HepG2 (cell line): Measurements from ENCODE around the gene TMEM151A. TPM values are rescaled to one million over a fixed set of nuclear protein-coding genes. Genes with fewer than 3 reads are reported as not detected.

ENCODE experiments used
- ATAC-seq: fragments of 200-7000 bp; cut with Tn5 transposase; 3 replicates; pipeline ENCODE4 v1.9.1; 2020; ENCODE audit warnings: mild to moderate bottlenecking, moderate library complexity
- BruUV-seq: library from RNA; stranded (reverse); fragments of 400-500 nt; replicated peaks from 2 replicates; lab custom pipeline; 2021; lab: Mats Ljungman, UMichigan
- CTCF ChIA-PET: fragments of 300-600 bp; formaldehyde crosslinking; extraction: SDS; loops from one replicate; lab custom pipeline; 2021; ENCODE audit warnings: low total read pairs, inconsistent platforms, low intra/inter-chr PET ratio; lab: Yijun Ruan, JAX
- POLR2A ChIA-PET: fragments of 350-600 bp; sonication (Branson Sonifier 250); formaldehyde crosslinking; loops from one replicate; lab custom pipeline; 2020; ENCODE audit warnings: antibody characterized with exemption, inconsistent platforms; lab: Yijun Ruan, JAX
- DNase-seq: peaks from one replicate; pipeline ENCODE4 v3.0.0-alpha.2; 2015; ENCODE audit warnings: low spot score
- FAIRE-seq: peaks from 3 replicates; lab custom pipeline; 2011; peaks lifted over from hg19 to GRCh38; lab: Jason Lieb, UNC
- H2AFZ ChIP-seq: one replicate; pipeline ENCODE4 v1.6.1; 2011; ENCODE audit warnings: low read length, inconsistent platforms
- H3K27ac ChIP-seq: fragments of 300-600 bp; 3 replicates; pipeline ENCODE4 v1.8.0; 2011; ENCODE audit warnings: mixed run types, mild to moderate bottlenecking, mixed read lengths, low read length, inconsistent platforms; ENCODE audit not compliant: insufficient read depth; ENCODE audit errors: extremely low read length
- H3K27me3 ChIP-seq, 2 experiments: fragments of 200-600 bp in 1 of 2; 2 replicates in 1 of 2; 3 replicates in 1 of 2; pipeline versions ENCODE4 v1.6.0 to v1.8.0; 2011; ENCODE audit warnings: low read length in 2 of 2, mild to moderate bottlenecking in 2 of 2, moderate library complexity in 2 of 2, inconsistent platforms in 1 of 2; ENCODE audit not compliant: insufficient read depth in 2 of 2, control insufficient read depth in 1 of 2
- H3K36me3 ChIP-seq, 2 experiments: fragments of 200-600 bp in 1 of 2; replicated peaks in 1 of 2; 2 replicates in 1 of 2; 3 replicates in 1 of 2; pipeline versions ENCODE4 v1.5.1 to v1.8.0; 2011; ENCODE audit warnings: low read length in 2 of 2, inconsistent platforms in 1 of 2; ENCODE audit not compliant: insufficient read depth in 2 of 2, control insufficient read depth in 1 of 2
- H3K4me1 ChIP-seq: 2 replicates; pipeline ENCODE4 v1.5.1; 2012; ENCODE audit warnings: low read length, inconsistent platforms; ENCODE audit not compliant: insufficient read depth
- H3K4me2 ChIP-seq: 2 replicates; pipeline ENCODE4 v1.6.0; 2011; ENCODE audit warnings: low read depth, low read length, inconsistent platforms
- H3K4me3 ChIP-seq, 3 experiments: fragments of 200-600 bp in 1 of 3; sonication (generic), shearing (Covaris generic) in 1 of 3; replicated peaks in 1 of 3; 2 replicates each; pipeline ENCODE4 v1.5.1; 2011 to 2016; ENCODE audit warnings: low read length in 3 of 3, inconsistent platforms in 2 of 3, low read depth in 2 of 3, mild to moderate bottlenecking in 2 of 3, control low read depth in 1 of 3, mixed read lengths in 1 of 3; ENCODE audit not compliant: insufficient read depth in 1 of 3
- H3K79me2 ChIP-seq: one replicate; pipeline ENCODE4 v1.6.1; 2011; ENCODE audit warnings: low read length, inconsistent platforms; ENCODE audit not compliant: insufficient read depth
- H3K9ac ChIP-seq: 2 replicates; pipeline ENCODE4 v1.6.0; 2011; ENCODE audit warnings: mild to moderate bottlenecking, low read depth, low read length, inconsistent platforms; ENCODE audit not compliant: insufficient read depth
- H3K9me3 ChIP-seq: 2 replicates; pipeline ENCODE4 v1.5.1; 2012; ENCODE audit warnings: mild to moderate bottlenecking, low read length
- H4K20me1 ChIP-seq: 2 replicates; pipeline ENCODE4 v1.6.0; 2011; ENCODE audit warnings: inconsistent platforms, mild to moderate bottlenecking, low read length, moderate library complexity; ENCODE audit not compliant: insufficient read depth
- BHLHE40 ChIP-seq: IDR thresholded peaks from 2 replicates; pipeline ENCODE4 v1.6.1; 2011; ENCODE audit warnings: low read length, improper control_type of control experiment
- ZNF609 ChIP-seq: sonication (generic); formaldehyde crosslinking; IDR thresholded peaks from 2 replicates; pipeline ENCODE4 v1.4.0; 2020; ENCODE audit warnings: mild to moderate bottlenecking, missing genetic modification reagents, borderline replicate concordance
- WGBS: methylation state at CpG from one replicate; pipeline ENCODE4 v1.1.6; 2017; ENCODE audit warnings: low lambda C conversion rate; 5-methylcytosine and 5-hydroxymethylcytosine counted together
- in situ Hi-C: cut with HindIII; loops from 2 replicates; pipeline ENCODE4 v1.10.0; 2017; ENCODE audit warnings: low pct_unique_long_range_greater_than_20kb; ENCODE audit not compliant: extremely low pct_ligation_motif_present
- intact Hi-C: fragments of 100-400 bp; cut with micrococcal nuclease; formaldehyde crosslinking; loops from one replicate; pipeline ENCODE4 v1.10.0; 2022; ENCODE audit not compliant: unreplicated experiment
- polyA plus RNA-seq, 8 experiments: library from polyadenylated mRNA; depleted of rRNA in 3 of 8; stranded (reverse) in 7 of 8; unstranded in 1 of 8; fragments of >200 nt; fragmentation: Illumina TruSeq in 4 of 8; extraction: Trizol in 4 of 8; gene quantifications; 2 replicates each; pipeline versions ENCODE4 v1.2.1 to v1.2.3, GENCODE V29; 2011 to 2016; ENCODE audit warnings: low read depth in 4 of 8, missing spikeins in 1 of 8, mixed read lengths in 1 of 8; ENCODE audit not compliant: insufficient read depth in 1 of 8
- total RNA-seq, 5 experiments: library from RNA; depleted of rRNA; stranded (reverse); fragments of >200 nt; fragmentation: Illumina TruSeq; extraction: Trizol; gene quantifications; 2 replicates each; pipeline ENCODE4 v1.2.3, GENCODE V29; 2016; ENCODE audit warnings: low read depth in 1 of 5
- TF ChIP-seq, protein P1 (sequence below): IDR thresholded peaks from 2 replicates; pipeline ENCODE4 v1.6.1; 2012; ENCODE audit warnings: inconsistent platforms
- TF ChIP-seq, protein P2 (sequence below): fragments of 450-650 bp; IDR thresholded peaks from 2 replicates; pipeline ENCODE4 v1.6.1; 2016

Gene TMEM151A
- total and polyA plus RNA-seq, 2 of the 13 experiments (the other 11 are each of a cell fraction or from before 2014, with no cell fraction given) = 0.18 to 0.33 TPM

DNA sequence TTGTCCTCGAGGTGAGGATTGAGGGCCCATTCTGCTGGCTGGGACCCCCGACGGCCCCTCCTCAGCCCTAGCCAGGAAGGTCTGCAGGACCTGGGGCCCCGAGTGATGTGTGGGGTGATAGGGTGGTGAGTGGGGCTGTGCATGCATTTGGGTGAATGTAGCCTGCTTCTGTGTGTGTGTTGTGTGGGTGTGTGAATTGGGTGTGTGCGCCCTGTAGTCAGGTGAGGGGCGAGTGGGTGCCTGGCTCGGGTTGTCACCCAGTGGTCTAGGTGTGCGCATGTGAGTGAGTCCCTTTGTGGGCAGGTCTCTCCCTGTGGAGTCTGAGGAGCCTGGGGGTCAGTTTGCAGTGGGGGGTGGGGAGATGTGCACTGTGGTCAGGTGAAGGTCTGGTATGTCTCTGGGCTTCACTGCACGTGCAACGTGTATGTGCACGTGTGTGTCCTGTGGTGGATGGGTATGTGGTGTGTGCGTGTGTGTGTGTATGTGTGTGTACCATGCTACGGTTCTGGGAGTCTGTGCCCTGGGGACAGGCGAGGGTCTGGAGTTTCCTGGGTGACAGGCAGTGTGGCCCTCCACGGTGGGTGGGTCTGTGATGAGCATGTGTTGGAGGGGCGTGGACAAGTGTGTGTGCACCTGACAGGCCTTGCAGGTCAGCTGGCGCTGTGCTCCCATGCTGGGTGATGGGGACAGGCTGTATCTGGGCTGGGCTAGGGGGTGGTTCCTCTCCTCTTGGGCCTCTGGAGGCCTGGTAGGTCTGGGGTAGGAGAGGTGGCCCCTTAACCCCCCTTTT lies 1.0 kb downstream of the TMEM151A start:
- CTCF ChIA-PET = no interaction called here
- in situ Hi-C loops (loop anchor here (5.0 kb wide), 1 partner anchor 35 kb away; no protein-coding TSS in a partner anchor), intact Hi-C loops (no loop called here)
- TF ChIP-seq, protein P1, sequence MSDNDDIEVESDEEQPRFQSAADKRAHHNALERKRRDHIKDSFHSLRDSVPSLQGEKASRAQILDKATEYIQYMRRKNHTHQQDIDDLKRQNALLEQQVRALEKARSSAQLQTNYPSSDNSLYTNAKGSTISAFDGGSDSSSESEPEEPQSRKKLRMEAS = peak; percentile 29; the same call in 1 of the 2 replicates
- TF ChIP-seq BHLHE40 = peak; percentile 89
- no peak for TF ChIP-seq ZNF609 (CRISPR knock-in tag)
- TF ChIP-seq, protein P2, sequence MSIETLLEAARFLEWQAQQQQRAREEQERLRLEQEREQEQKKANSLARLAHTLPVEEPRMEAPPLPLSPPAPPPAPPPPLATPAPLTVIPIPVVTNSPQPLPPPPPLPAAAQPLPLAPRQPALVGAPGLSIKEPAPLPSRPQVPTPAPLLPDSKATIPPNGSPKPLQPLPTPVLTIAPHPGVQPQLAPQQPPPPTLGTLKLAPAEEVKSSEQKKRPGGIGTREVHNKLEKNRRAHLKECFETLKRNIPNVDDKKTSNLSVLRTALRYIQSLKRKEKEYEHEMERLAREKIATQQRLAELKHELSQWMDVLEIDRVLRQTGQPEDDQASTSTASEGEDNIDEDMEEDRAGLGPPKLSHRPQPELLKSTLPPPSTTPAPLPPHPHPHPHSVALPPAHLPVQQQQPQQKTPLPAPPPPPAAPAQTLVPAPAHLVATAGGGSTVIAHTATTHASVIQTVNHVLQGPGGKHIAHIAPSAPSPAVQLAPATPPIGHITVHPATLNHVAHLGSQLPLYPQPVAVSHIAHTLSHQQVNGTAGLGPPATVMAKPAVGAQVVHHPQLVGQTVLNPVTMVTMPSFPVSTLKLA = peak; percentile 82
- DNase-seq (no peak), ATAC-seq (no peak), FAIRE-seq (no peak)
- H3K9ac ChIP-seq = no peak overlapping the region
- peak overlapping the region in 1 of 3 experiments; percentile 70; a peak in 1 of 6 replicates for H3K4me3 ChIP-seq
- H4K20me1 ChIP-seq = no peaks in the 10 kb centered on the region
- POLR2A ChIA-PET = no interaction called here
- no peaks in the 10 kb centered on the region for H3K9me3 ChIP-seq
- H3K36me3 ChIP-seq = no peaks in the 10 kb centered on the region
- no peak overlapping the region for H3K27ac ChIP-seq
- no peak overlapping the region for H2AFZ ChIP-seq
- WGBS = 28% methylated on average over 12 of the region's 17 CpGs
- H3K79me2 ChIP-seq = peaks cover 9% of the 10 kb centered on the region
- H3K4me2 ChIP-seq = peak overlapping the region; percentile 69
- H3K27me3 ChIP-seq = peaks cover 3 to 40% of the 10 kb centered on the region in 2 experiments; a peak in 4 of 5 replicates
- H3K4me1 ChIP-seq = peaks cover 39% of the 10 kb centered on the region
- BruUV-seq = no TSS peak
